Measurements from ENCODE around the gene TBC1D3B.
"Not testable (repeated sequence)": the region's sequence is repeated elsewhere in the genome, so short reads cannot be mapped to it uniquely, and the experiment has no call there.

TBC1D3B gene

GRCh38 chr17:36176536-36176935 is at the start of gene TBC1D3B:
Gene TBC1D3B, minus strand, starts transcription at chr17:36176636. Its CDS starts 1,586 bp downstream, at chr17:36175050.
- H3K9ac ChIP-seq (ENCODE audit: low read length in 5 of 5); H3K4me3 ChIP-seq (ENCODE audit: low read depth in 1 of 5, low read length in 5 of 5); H3K27ac ChIP-seq (ENCODE audit: low read depth, low read length); H3K36me3 ChIP-seq (ENCODE audit: control insufficient read depth in 5 of 5, insufficient read depth in 5 of 5, low read length in 5 of 5); H3K27me3 ChIP-seq (ENCODE audit: control insufficient read depth in 5 of 5, insufficient read depth in 4 of 5, low read length in 5 of 5); H3K4me1 ChIP-seq (ENCODE audit: control insufficient read depth in 5 of 5, insufficient read depth in 5 of 5, low read length in 5 of 5); H3K9me3 ChIP-seq (ENCODE audit: control insufficient read depth in 5 of 5, low read length in 5 of 5): not testable (repeated sequence)

GRCh38 chr17:36222967-36223366 is 46.5 kb upstream of the TBC1D3B start:
- H3K4me3 ChIP-seq (ENCODE audit: low read depth in 1 of 5, low read length in 5 of 5); H3K4me1 ChIP-seq (ENCODE audit: control insufficient read depth in 5 of 5, insufficient read depth in 5 of 5, low read length in 5 of 5); H3K27ac ChIP-seq (ENCODE audit: low read depth, low read length); H3K9ac ChIP-seq (ENCODE audit: low read length in 5 of 5); H3K27me3 ChIP-seq (ENCODE audit: control insufficient read depth in 5 of 5, insufficient read depth in 4 of 5, low read length in 5 of 5); H3K36me3 ChIP-seq (ENCODE audit: control insufficient read depth in 5 of 5, insufficient read depth in 5 of 5, low read length in 5 of 5): not testable (repeated sequence)
- peaks cover 0 to 12% (median 0%) of the 10 kb centered on the region in 5 donors for H3K9me3 ChIP-seq (ENCODE audit: control insufficient read depth in 5 of 5, low read length in 5 of 5)

GRCh38 chr17:36221581-36222100 is 45.2 kb upstream of the TBC1D3B start:
- not testable (repeated sequence) for H3K36me3 ChIP-seq (ENCODE audit: control insufficient read depth in 5 of 5, insufficient read depth in 5 of 5, low read length in 5 of 5); H3K27ac ChIP-seq (ENCODE audit: low read depth, low read length); H3K9ac ChIP-seq (ENCODE audit: low read length in 5 of 5); H3K4me1 ChIP-seq (ENCODE audit: control insufficient read depth in 5 of 5, insufficient read depth in 5 of 5, low read length in 5 of 5); H3K27me3 ChIP-seq (ENCODE audit: control insufficient read depth in 5 of 5, insufficient read depth in 4 of 5, low read length in 5 of 5); H3K4me3 ChIP-seq (ENCODE audit: low read depth in 1 of 5, low read length in 5 of 5)
- H3K9me3 ChIP-seq (ENCODE audit: control insufficient read depth in 5 of 5, low read length in 5 of 5) = peaks cover 0 to 12% (median 0%) of the 10 kb centered on the region in 5 donors

- not testable (repeated sequence) for H3K4me1 ChIP-seq (ENCODE audit: control insufficient read depth in 5 of 5, insufficient read depth in 5 of 5, low read length in 5 of 5)
These were observed 44.5 kb upstream of the TBC1D3B start for GRCh38 chr17:36220737-36221580.

GRCh38 chr17:36219556-36219955 is 43.1 kb upstream of the TBC1D3B start:
- peaks cover 0 to 12% (median 0%) of the 10 kb centered on the region in 5 donors for H3K9me3 ChIP-seq (ENCODE audit: control insufficient read depth in 5 of 5, low read length in 5 of 5)
- not testable (repeated sequence) for H3K27ac ChIP-seq (ENCODE audit: low read depth, low read length); H3K4me1 ChIP-seq (ENCODE audit: control insufficient read depth in 5 of 5, insufficient read depth in 5 of 5, low read length in 5 of 5); H3K27me3 ChIP-seq (ENCODE audit: control insufficient read depth in 5 of 5, insufficient read depth in 4 of 5, low read length in 5 of 5); H3K4me3 ChIP-seq (ENCODE audit: low read depth in 1 of 5, low read length in 5 of 5); H3K36me3 ChIP-seq (ENCODE audit: control insufficient read depth in 5 of 5, insufficient read depth in 5 of 5, low read length in 5 of 5); H3K9ac ChIP-seq (ENCODE audit: low read length in 5 of 5)

More at GRCh38 chr17:36220737-36221580, 44.5 kb upstream of the TBC1D3B start:
- H3K9me3 ChIP-seq (ENCODE audit: control insufficient read depth in 5 of 5, low read length in 5 of 5) = peaks cover 0 to 12% (median 0%) of the 10 kb centered on the region in 5 donors
- not testable (repeated sequence) for H3K27ac ChIP-seq (ENCODE audit: low read depth, low read length); H3K27me3 ChIP-seq (ENCODE audit: control insufficient read depth in 5 of 5, insufficient read depth in 4 of 5, low read length in 5 of 5); H3K36me3 ChIP-seq (ENCODE audit: control insufficient read depth in 5 of 5, insufficient read depth in 5 of 5, low read length in 5 of 5); H3K9ac ChIP-seq (ENCODE audit: low read length in 5 of 5); H3K4me3 ChIP-seq (ENCODE audit: low read depth in 1 of 5, low read length in 5 of 5)

DNA sequence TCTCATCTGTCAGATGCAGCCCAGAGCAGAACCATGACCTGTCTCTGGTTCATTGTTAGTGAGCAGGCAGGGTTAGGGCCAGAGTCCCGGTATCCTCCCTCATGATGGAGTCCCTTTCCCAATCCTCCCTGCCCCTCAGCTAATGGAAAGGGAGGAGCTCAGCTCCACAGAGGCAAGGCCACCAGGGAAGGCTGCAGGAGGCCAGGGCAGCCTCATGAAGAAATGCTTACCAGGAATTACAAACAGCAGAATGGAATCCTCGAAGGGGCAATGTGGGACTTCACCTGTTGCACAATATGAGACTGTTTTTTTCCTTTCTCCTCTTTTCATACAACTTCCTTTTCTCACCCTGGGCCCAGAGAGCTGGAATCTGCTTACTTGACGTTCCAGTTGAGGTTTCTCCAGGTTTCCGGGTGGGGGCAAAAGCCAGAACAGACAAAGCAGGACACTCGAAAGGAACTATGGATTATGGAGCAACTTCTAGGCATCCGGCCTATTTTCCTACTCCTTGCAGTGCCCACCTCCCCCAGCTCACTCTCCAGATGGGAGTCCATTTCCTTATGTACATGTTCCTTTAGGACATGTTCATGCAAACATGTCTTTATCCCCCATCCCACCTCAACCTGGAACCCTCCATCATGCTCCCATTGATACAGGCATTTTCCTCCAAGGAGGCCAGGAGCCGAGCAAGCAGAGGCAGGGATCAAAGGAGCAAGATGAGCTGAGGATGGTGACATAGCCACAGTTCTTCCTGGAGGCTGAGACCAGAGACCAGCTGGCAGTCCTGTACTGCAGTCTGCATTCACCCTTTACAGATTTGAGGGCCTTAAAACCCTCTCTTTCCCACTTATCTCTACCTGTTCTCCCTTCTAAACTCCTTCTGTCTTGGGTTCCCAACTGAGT is 39.2 kb upstream of the TBC1D3B start:
- H3K27ac ChIP-seq (ENCODE audit: low read depth, low read length); H3K27me3 ChIP-seq (ENCODE audit: control insufficient read depth in 5 of 5, insufficient read depth in 4 of 5, low read length in 5 of 5); H3K9ac ChIP-seq (ENCODE audit: low read length in 5 of 5); H3K4me3 ChIP-seq (ENCODE audit: low read depth in 1 of 5, low read length in 5 of 5); H3K36me3 ChIP-seq (ENCODE audit: control insufficient read depth in 5 of 5, insufficient read depth in 5 of 5, low read length in 5 of 5): not testable (repeated sequence)
- Histone ChIP-seq H3K4me1 (ENCODE audit: control insufficient read depth in 5 of 5, insufficient read depth in 5 of 5, low read length in 5 of 5) (peaks cover 0 to 21% (median 0%) of the 10 kb centered on the region in 5 donors), H3K9me3 (ENCODE audit: control insufficient read depth in 5 of 5, low read length in 5 of 5) (peaks cover 0 to 12% (median 0%) of the 10 kb centered on the region in 5 donors)

GRCh38 chr17:36214918-36215317 is 38.5 kb upstream of the TBC1D3B start:
- H3K27me3 ChIP-seq (ENCODE audit: control insufficient read depth in 5 of 5, insufficient read depth in 4 of 5, low read length in 5 of 5) = peaks cover 0 to 5% (median 0%) of the 10 kb centered on the region in 5 donors
- H3K9ac ChIP-seq (ENCODE audit: low read length in 5 of 5) = no peak overlapping the region
- H3K27ac ChIP-seq (ENCODE audit: low read depth, low read length) = no peak overlapping the region
- peaks cover 0 to 26% (median 0%) of the 10 kb centered on the region in 5 donors for H3K4me1 ChIP-seq (ENCODE audit: control insufficient read depth in 5 of 5, insufficient read depth in 5 of 5, low read length in 5 of 5)
- H3K4me3 ChIP-seq (ENCODE audit: low read depth in 1 of 5, low read length in 5 of 5) = no peak overlapping the region
- no peaks in the 10 kb centered on the region for H3K36me3 ChIP-seq (ENCODE audit: control insufficient read depth in 5 of 5, insufficient read depth in 5 of 5, low read length in 5 of 5)
- H3K9me3 ChIP-seq (ENCODE audit: control insufficient read depth in 5 of 5, low read length in 5 of 5) = peaks cover 0 to 12% (median 0%) of the 10 kb centered on the region in 5 donors

- no peak overlapping the region for H3K4me3 ChIP-seq (ENCODE audit: low read depth in 1 of 5, low read length in 5 of 5)
- H3K27ac ChIP-seq (ENCODE audit: low read depth, low read length) = no peak overlapping the region
- no peak overlapping the region for H3K9ac ChIP-seq (ENCODE audit: low read length in 5 of 5)
- H3K4me1 ChIP-seq (ENCODE audit: control insufficient read depth in 5 of 5, insufficient read depth in 5 of 5, low read length in 5 of 5) = peaks cover 0 to 26% (median 0%) of the 10 kb centered on the region in 5 donors
- no peaks in the 10 kb centered on the region for H3K36me3 ChIP-seq (ENCODE audit: control insufficient read depth in 5 of 5, insufficient read depth in 5 of 5, low read length in 5 of 5)
- peaks cover 0 to 5% (median 0%) of the 10 kb centered on the region in 5 donors for H3K9me3 ChIP-seq (ENCODE audit: control insufficient read depth in 5 of 5, low read length in 5 of 5)
- peaks cover 0 to 5% (median 0%) of the 10 kb centered on the region in 5 donors for H3K27me3 ChIP-seq (ENCODE audit: control insufficient read depth in 5 of 5, insufficient read depth in 4 of 5, low read length in 5 of 5)
These were observed 37.3 kb upstream of the TBC1D3B start for GRCh38 chr17:36213695-36214094.

DNA sequence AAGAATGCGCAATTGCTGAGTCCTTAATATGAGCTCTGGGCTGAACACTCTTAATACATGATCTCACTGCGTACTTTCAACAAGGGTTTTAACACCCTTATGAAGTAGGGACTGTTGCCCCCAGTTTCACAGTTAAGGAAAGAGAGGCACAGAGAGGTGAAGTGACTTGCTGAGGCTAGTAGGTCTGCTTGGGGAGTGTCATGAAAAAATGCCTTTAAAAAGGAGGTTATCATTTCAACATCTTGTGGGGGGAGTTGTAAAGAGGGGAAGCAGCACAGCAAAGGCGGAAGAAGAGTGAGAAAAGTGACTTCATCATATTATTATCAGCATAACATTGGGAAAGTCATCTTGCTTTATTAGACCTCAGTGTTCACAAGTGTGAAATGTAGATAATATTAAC is 36.5 kb upstream of the TBC1D3B start:
- peaks cover 0 to 26% (median 0%) of the 10 kb centered on the region in 5 donors for H3K4me1 ChIP-seq (ENCODE audit: control insufficient read depth in 5 of 5, insufficient read depth in 5 of 5, low read length in 5 of 5)
- H3K36me3 ChIP-seq (ENCODE audit: control insufficient read depth in 5 of 5, insufficient read depth in 5 of 5, low read length in 5 of 5) = no peaks in the 10 kb centered on the region
- H3K4me3 ChIP-seq (ENCODE audit: low read depth in 1 of 5, low read length in 5 of 5) = no peak overlapping the region
- no peak overlapping the region for H3K9ac ChIP-seq (ENCODE audit: low read length in 5 of 5)
- H3K27ac ChIP-seq (ENCODE audit: low read depth, low read length) = no peak overlapping the region
- peaks cover 0 to 5% (median 0%) of the 10 kb centered on the region in 5 donors for H3K27me3 ChIP-seq (ENCODE audit: control insufficient read depth in 5 of 5, insufficient read depth in 4 of 5, low read length in 5 of 5)
- no peaks in the 10 kb centered on the region for H3K9me3 ChIP-seq (ENCODE audit: control insufficient read depth in 5 of 5, low read length in 5 of 5)

GRCh38 chr17:36212272-36212605 is 35.8 kb upstream of the TBC1D3B start:
- no peak overlapping the region for H3K4me3 ChIP-seq (ENCODE audit: low read depth in 1 of 5, low read length in 5 of 5)
- no peak overlapping the region for H3K9ac ChIP-seq (ENCODE audit: low read length in 5 of 5)
- H3K36me3 ChIP-seq (ENCODE audit: control insufficient read depth in 5 of 5, insufficient read depth in 5 of 5, low read length in 5 of 5) = no peaks in the 10 kb centered on the region
- H3K9me3 ChIP-seq (ENCODE audit: control insufficient read depth in 5 of 5, low read length in 5 of 5) = no peaks in the 10 kb centered on the region
- H3K4me1 ChIP-seq (ENCODE audit: control insufficient read depth in 5 of 5, insufficient read depth in 5 of 5, low read length in 5 of 5) = peaks cover 0 to 26% (median 0%) of the 10 kb centered on the region in 5 donors
- no peak overlapping the region for H3K27ac ChIP-seq (ENCODE audit: low read depth, low read length)
- H3K27me3 ChIP-seq (ENCODE audit: control insufficient read depth in 5 of 5, insufficient read depth in 4 of 5, low read length in 5 of 5) = peaks cover 0 to 5% (median 0%) of the 10 kb centered on the region in 5 donors

All from subcutaneous abdominal adipose tissue (tissue), 5 donors.